H4 (cell line): ENCODE results near the gene LYST. TPM values are rescaled to one million over a fixed set of nuclear protein-coding genes. Genes with fewer than 3 reads are reported as not detected.
"Not testable (repeated sequence)": the region's sequence is repeated elsewhere in the genome, so short reads cannot be mapped to it uniquely, and the experiment has no call there.

Experiments
- DNase-seq: peaks from one replicate; pipeline ENCODE4 v3.0.0-alpha.2; 2015; ENCODE audit warnings: low spot score
- total RNA-seq: library from RNA; depleted of rRNA; stranded (reverse); fragments of >200 nt; shearing (Covaris generic); gene quantifications from 2 replicates; pipeline ENCODE4 v1.2.3, GENCODE V29; 2014

LYST gene
- total RNA-seq, 1 experiment from 2014 or later = 8.4 TPM

GRCh38 chr1:235766794-235767285 is 99.9 kb downstream of the LYST start:
- DNase-seq = no peak

GRCh38 chr1:235763962-235764361 is 102.7 kb downstream of the LYST start:
- no peak for DNase-seq

DNA sequence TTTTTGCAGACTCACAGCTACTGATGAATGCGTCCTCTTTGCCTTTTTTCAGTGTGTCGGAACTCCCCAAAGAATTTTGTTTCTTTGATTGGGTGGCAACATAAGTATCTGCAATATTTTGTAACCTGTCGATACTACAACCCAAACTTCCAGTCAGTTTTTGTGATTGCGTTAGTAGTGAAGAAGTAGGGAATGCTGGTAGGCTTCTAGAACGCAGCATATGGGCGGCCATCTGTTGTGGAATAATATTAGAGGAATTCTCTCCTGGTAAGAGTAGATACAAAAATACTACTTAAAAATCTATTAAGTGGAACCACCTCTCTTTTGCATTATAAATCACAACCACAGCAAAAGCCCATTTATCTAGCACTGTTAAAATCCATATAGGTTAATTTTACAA is 107.4 kb downstream of the LYST start:
- DNase-seq = no peak

- DNase-seq = no peak
Observed at GRCh38 chr1:235758931-235759330, 107.8 kb downstream of the LYST start.

DNA sequence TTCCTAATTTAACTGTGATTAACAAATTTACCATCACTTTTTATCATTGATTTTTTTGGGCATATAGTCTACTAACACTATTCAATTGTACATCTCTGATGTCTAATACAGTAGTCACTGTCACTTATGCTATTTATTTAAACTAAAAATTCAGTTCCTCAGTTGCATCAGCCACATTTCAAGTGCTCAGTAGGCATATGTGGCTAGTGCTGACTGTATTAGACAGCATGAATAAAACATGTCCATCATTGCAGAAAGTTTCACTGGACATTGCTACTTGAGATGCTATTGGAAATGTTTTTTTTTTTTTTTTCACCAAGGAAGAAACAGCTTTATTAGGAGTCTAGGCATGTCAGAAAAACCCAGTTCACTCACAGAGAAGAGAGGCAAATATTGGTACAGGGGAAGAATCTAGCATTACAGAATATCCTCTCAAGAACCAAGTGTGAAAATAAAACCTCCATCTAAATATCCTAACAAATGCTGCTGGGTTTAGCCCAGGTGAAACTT is 109.1 kb downstream of the LYST start:
- no peak for DNase-seq

- DNase-seq = not testable (repeated sequence)
Observed at GRCh38 chr1:235754186-235754585, 112.5 kb downstream of the LYST start.

DNA sequence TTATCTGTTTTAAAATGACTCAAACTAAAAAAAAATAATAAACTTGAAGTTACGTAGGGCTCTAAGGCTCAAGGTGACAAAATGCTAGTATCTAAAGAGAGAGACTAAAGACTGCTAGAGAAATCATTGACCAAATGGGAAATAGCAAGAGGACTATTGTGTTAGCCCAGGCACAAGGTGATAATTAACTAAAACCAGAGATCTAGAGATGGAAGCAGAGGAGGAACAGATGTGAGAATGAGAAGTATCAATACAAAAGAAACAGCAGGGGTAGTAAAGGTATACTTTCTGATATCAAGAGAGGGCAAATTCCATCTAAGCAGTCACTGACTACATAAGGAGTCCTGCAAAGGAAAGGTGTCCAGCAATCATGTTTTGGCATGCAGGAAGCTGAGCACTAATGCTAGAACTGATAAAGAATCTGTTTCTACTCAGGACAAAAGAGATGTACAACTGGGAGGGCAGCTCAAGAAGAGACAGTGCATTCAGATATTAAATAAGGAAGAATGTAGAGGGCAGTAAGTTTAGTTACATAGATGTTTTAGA is 116.9 kb downstream of the LYST start:
- DNase-seq = no peak

- DNase-seq = no peak
Observed at GRCh38 chr1:235748747-235749146, 118.0 kb downstream of the LYST start.

DNA sequence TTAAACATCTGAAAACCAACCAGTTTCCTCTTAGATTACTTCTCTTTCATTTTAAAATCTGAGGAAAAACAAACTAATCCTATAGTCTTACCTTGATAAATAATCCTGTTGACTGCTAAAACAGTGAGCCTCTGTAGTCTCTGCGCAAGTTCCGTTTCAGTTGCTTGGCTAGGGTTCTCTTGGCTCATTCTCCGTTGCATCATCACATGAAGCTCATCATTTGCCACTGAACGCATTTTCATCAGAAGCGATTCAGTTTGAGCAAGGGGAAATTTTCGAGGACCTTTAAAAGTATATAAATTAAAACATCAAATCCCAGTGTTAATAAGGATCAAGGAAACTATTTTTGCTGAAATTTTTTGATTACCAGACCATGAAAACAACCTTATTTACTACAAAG is 120.5 kb downstream of the LYST start:
- no peak for DNase-seq

GRCh38 chr1:235745503-235746136 is 121.1 kb downstream of the LYST start:
- DNase-seq = no peak

GRCh38 chr1:235742914-235743599 is 123.6 kb downstream of the LYST start:
- DNase-seq = no peak

- no peak for DNase-seq
Observed at GRCh38 chr1:235741294-235741693, 125.4 kb downstream of the LYST start.

GRCh38 chr1:235739631-235740030 is 127.1 kb downstream of the LYST start:
- no peak for DNase-seq

GRCh38 chr1:235739124-235739523 is 127.6 kb downstream of the LYST start:
- no peak for DNase-seq

DNA sequence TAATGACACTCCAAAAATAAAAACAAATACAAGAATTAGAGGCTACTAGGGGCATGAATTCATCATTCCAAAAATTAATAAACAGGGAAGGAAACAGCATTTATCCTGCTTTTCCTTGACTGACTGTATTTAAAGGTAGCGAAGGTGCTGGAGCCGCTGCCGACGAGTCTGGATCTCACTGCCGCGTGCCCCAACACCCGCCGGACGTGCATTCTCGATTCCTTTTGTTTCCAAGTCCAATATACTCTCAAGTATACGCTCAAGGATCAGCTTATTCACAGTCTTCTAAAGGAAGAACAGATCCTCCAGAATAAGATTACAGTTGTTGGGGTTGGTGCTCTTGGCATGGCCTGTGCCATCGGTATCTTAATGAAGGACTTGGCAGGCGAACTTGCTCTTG is 129.0 kb downstream of the LYST start:
- DNase-seq = no peak

- DNase-seq = no peak
Observed at GRCh38 chr1:235736263-235736662, 130.4 kb downstream of the LYST start.

GRCh38 chr1:235735621-235736020 is 131.1 kb downstream of the LYST start:
- DNase-seq = no peak

- DNase-seq = no peak
Observed at GRCh38 chr1:235734335-235734734, 132.4 kb downstream of the LYST start.

DNA sequence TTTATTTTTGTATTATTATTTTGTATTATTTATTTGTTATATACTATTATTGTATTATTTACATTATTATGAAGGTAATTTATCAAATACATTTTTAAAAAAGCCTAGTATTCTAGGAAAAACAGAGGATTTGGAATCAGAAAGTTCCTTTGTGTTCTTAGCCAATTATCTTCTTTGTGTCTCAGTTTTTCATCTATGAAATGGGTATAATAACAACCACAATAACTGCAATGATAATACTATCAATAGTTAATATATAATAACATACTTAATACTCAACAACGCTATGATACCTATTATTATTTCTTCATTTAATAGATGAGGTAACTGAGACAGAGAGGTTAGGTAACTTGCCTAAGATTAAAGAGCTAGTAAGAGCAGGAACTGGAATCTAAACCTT is 136.7 kb downstream of the LYST start:
- DNase-seq = no peak

GRCh38 chr1:235726557-235726956 is 140.1 kb downstream of the LYST start:
- no peak for DNase-seq

DNA sequence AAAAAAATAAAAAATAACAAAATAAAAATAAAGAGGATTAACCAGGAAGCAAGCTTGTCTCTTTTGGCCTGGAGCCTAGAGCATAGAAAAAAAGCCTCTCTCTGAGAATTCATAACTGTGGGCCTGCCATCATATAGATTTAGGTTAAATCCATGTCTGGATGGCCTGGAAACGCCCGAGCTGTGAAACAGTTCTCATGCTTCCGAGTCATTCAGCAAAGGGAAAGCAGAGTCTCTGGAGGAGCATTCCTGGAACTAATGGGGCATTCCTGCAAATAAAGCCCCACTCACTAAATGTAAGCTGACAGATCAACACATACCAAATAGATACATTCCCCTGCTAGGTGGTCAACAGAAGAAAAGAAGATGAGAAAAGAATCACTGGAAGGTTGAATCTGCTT is 141.3 kb downstream of the LYST start:
- no peak for DNase-seq

GRCh38 chr1:235724730-235725129 is 142.0 kb downstream of the LYST start:
- no peak for DNase-seq

DNA sequence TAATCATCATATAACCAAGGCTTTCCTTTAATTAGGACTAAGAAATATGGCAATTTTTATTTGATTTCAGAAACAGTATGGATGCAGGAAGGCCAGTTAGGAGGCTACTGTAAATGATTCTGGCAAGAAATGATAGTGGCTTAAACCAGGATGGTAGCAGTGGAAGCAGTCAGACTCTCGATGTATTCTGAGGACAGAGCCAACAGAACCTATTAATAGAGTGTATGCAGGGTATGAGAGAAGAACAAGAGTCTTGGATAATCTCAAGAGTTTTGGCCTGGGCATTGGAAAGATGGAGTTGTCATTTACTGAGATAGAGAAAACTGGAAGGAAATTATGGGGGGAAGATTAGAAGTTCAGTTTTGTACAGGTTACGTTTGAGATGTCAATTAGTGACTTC is 143.8 kb downstream of the LYST start:
- no peak for DNase-seq
